GM23338 (cell line): Measurements from ENCODE around the gene TAF4. TPM values are rescaled to one million over a fixed set of nuclear protein-coding genes. Genes with fewer than 3 reads are reported as not detected.

Source experiments
- ATAC-seq: fragments of 200-7000 bp; cut with Tn5 transposase; 3 replicates; pipeline ENCODE4 v1.9.1; 2020
- DNase-seq: peaks from one replicate; pipeline ENCODE4 v3.0.0-alpha.2; 2015; ENCODE audit warnings: low spot score
- H2AFZ ChIP-seq: fragments of 200-600 bp; sonication (generic); 2 replicates; pipeline ENCODE4 v1.8.0; 2016; ENCODE audit warnings: antibody characterized with exemption, mild to moderate bottlenecking, moderate library complexity
- H3F3A ChIP-seq: fragments of 200-600 bp; sonication (generic); replicated peaks from 2 replicates; pipeline ENCODE4 v1.8.0; 2017; ENCODE audit warnings: antibody characterized with exemption, mixed run types, low read depth
- H3K27ac ChIP-seq: fragments of 200-600 bp; sonication (generic); 2 replicates; pipeline ENCODE4 v1.6.1; 2016; ENCODE audit warnings: low read depth
- H3K27me3 ChIP-seq: fragments of 200-600 bp; sonication (generic); 2 replicates; pipeline ENCODE4 v1.8.0; 2016; ENCODE audit warnings: mild to moderate bottlenecking, mixed run types, moderate library complexity; ENCODE audit not compliant: insufficient read depth
- H3K36me3 ChIP-seq: fragments of 200-600 bp; sonication (generic); 2 replicates; pipeline ENCODE4 v1.8.0; 2016; ENCODE audit warnings: mild to moderate bottlenecking; ENCODE audit not compliant: insufficient read depth
- H3K4me1 ChIP-seq: fragments of 200-600 bp; sonication (generic); 2 replicates; pipeline ENCODE4 v1.8.0; 2016; ENCODE audit warnings: mild to moderate bottlenecking, moderate library complexity; ENCODE audit not compliant: insufficient read depth
- H3K4me2 ChIP-seq: fragments of 200-600 bp; sonication (generic); 2 replicates; pipeline ENCODE4 v1.7.1; 2017; ENCODE audit warnings: mixed run types
- H3K4me3 ChIP-seq: fragments of 200-600 bp; sonication (generic); 2 replicates; pipeline ENCODE4 v1.6.1; 2016; ENCODE audit warnings: mixed run types
- H3K79me2 ChIP-seq: fragments of 200-600 bp; sonication (generic); replicated peaks from 2 replicates; pipeline ENCODE4 v1.8.0; 2017; ENCODE audit warnings: mild to moderate bottlenecking; ENCODE audit not compliant: insufficient read depth
- H3K9me2 ChIP-seq: fragments of 200-600 bp; sonication (generic); 2 replicates; pipeline ENCODE4 v1.8.0; 2017; ENCODE audit not compliant: insufficient read depth
- H4K20me1 ChIP-seq: fragments of 200-600 bp; sonication (generic); replicated peaks from 2 replicates; pipeline ENCODE4 v1.8.0; 2017; ENCODE audit warnings: mild to moderate bottlenecking; ENCODE audit not compliant: insufficient read depth
- H3K27ac Mint-ChIP-seq: 2 replicates; pipeline ENCODE4 v1.8.0; 2020; ENCODE audit warnings: inconsistent platforms, mild to moderate bottlenecking, moderate library complexity, mixed read lengths
- H3K27me3 Mint-ChIP-seq: 3 replicates; pipeline ENCODE4 v1.8.0; 2022; ENCODE audit warnings: low read depth, mild to moderate bottlenecking, moderate library complexity, mixed read lengths, inconsistent platforms; ENCODE audit not compliant: insufficient read depth, poor library complexity
- H3K36me3 Mint-ChIP-seq: 3 replicates; pipeline ENCODE4 v1.8.0; 2021; ENCODE audit warnings: low read depth, mild to moderate bottlenecking, inconsistent platforms, moderate library complexity, mixed read lengths
- H3K4me1 Mint-ChIP-seq: 3 replicates; pipeline ENCODE4 v1.8.0; 2020; ENCODE audit warnings: mild to moderate bottlenecking, inconsistent platforms, mixed read lengths
- H3K4me3 Mint-ChIP-seq: 3 replicates; pipeline ENCODE4 v1.8.0; 2021; ENCODE audit warnings: moderate library complexity, mild to moderate bottlenecking, inconsistent platforms, mixed read lengths
- H3K9me3 Mint-ChIP-seq: 3 replicates; pipeline ENCODE4 v1.8.0; 2020; ENCODE audit warnings: moderate library complexity, mild to moderate bottlenecking, inconsistent platforms, mixed read lengths
- CREB1 ChIP-seq: fragments of 250-450 bp; sonication (Bioruptor Pico); IDR thresholded peaks from 2 replicates; pipeline ENCODE4 v1.5.0; 2020; ENCODE audit warnings: low read depth, mild to moderate bottlenecking, moderate library complexity
- EZH2 ChIP-seq: fragments of 200-600 bp; sonication (generic); IDR thresholded peaks from one replicate; pipeline ENCODE4 v1.8.0; 2017; ENCODE audit warnings: antibody characterized with exemption, mild to moderate bottlenecking, low read depth; ENCODE audit not compliant: unreplicated experiment
- EZH2phosphoT487 ChIP-seq: fragments of 200-600 bp; sonication (generic); IDR thresholded peaks from one replicate; pipeline ENCODE4 v1.8.1; 2018; ENCODE audit warnings: antibody characterized with exemption; ENCODE audit not compliant: unreplicated experiment
- JUNB ChIP-seq: IDR thresholded peaks from one replicate; pipeline ENCODE4 v1.6.1; 2016; ENCODE audit warnings: antibody characterized with exemption; ENCODE audit not compliant: unreplicated experiment
- NANOG ChIP-seq: IDR thresholded peaks from 2 replicates; pipeline ENCODE4 v1.6.1; 2016; ENCODE audit warnings: antibody characterized with exemption, borderline replicate concordance
- POLR2AphosphoS5 ChIP-seq: IDR thresholded peaks from 2 replicates; pipeline ENCODE4 v1.6.1; 2016; ENCODE audit warnings: antibody characterized with exemption, low read depth
- REST ChIP-seq: IDR thresholded peaks from one replicate; pipeline ENCODE4 v1.6.1; 2018; ENCODE audit warnings: antibody characterized with exemption; ENCODE audit not compliant: unreplicated experiment
- STAT1 ChIP-seq: IDR thresholded peaks from one replicate; pipeline ENCODE4 v1.6.1; 2016; ENCODE audit warnings: antibody characterized with exemption; ENCODE audit not compliant: unreplicated experiment
- ZNF114 ChIP-seq: fragments of 250-450 bp; sonication (Bioruptor Pico); IDR thresholded peaks from 2 replicates; pipeline ENCODE4 v1.5.0; 2020; ENCODE audit warnings: mild to moderate bottlenecking, moderate library complexity
- ZNF331 ChIP-seq: fragments of 250-450 bp; sonication (Bioruptor Pico); IDR thresholded peaks from 2 replicates; pipeline ENCODE4 v1.5.0; 2020; ENCODE audit warnings: low read depth, mild to moderate bottlenecking, moderate library complexity
- ZNF462 ChIP-seq: fragments of 250-450 bp; sonication (Bioruptor Pico); IDR thresholded peaks from 2 replicates; pipeline ENCODE4 v1.5.0; 2020; ENCODE audit warnings: mild to moderate bottlenecking, moderate library complexity
- polyA plus RNA-seq: library from polyadenylated mRNA; unstranded; fragments of >200 nt; fragmentation: Nextera tagmentation; extraction: Ambion mirVana; gene quantifications from 2 replicates; pipeline ENCODE4 v1.2.1, GENCODE V29; 2016
- total RNA-seq: library from RNA; depleted of rRNA; stranded (reverse); fragments of >200 nt; shearing (Covaris generic); gene quantifications from 2 replicates; pipeline ENCODE4 v1.2.3, GENCODE V29; 2014
- TF ChIP-seq, protein P1 (sequence below): IDR thresholded peaks from 2 replicates; pipeline ENCODE4 v1.6.1; 2016; ENCODE audit warnings: antibody characterized with exemption
- TF ChIP-seq, protein P2 (sequence below), 2 experiments: fragments of 200-600 bp in 1 of 2; sonication (generic) in 1 of 2; conservative IDR thresholded peaks; 2 replicates each; pipeline versions ENCODE4 v1.5.1 to v1.6.1; 2016 to 2017; ENCODE audit warnings: antibody characterized with exemption in 2 of 2, low read depth in 2 of 2, mild to moderate bottlenecking in 2 of 2, moderate library complexity in 1 of 2

Gene TAF4
- total and polyA plus RNA-seq, 2 experiments from 2014 or later = 7.2 to 60.0 TPM

DNA sequence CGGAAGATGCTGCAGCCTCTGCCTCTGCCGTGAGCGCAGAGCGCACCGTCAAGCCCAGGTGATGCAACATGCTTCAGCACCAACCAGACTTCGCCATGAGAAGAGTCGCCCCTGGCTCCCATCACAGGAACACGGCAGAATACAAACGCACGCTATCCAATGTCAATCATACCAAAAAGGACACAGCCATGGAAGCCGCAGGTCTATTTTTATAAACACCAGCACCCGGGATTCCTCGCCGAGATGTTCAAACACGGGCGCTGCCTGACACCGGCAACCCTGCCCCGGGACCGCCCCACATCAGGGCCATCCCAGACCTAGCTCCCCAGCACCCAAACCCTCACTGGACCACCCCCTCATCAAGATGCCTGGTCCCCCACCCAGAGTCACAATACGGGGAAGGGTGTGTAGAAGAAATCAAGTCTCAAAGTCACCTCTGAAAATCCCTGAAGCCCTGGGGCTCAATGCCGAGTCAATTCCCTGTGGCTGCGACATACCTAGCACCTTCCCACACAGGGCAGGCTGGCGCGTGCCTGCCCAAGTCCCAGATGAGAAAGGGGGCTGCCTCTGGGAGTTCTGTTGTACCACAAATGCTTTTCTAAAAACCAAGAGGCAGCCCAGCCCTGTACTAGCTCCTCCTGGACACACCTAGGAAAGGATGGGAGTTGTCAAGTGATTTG lies 17.9 kb downstream of the TAF4 start:
- Histone ChIP-seq H3K36me3 (no peaks in the 10 kb centered on the region), H3K4me1 (peaks cover 26% of the 10 kb centered on the region), H3K79me2 (peaks cover 99% of the 10 kb centered on the region), H3K4me3 (no peak overlapping the region), H2AFZ (no peak overlapping the region), H3F3A (no peaks in the 10 kb centered on the region), H3K27me3 (no peaks in the 10 kb centered on the region), H4K20me1 (peaks cover 64% of the 10 kb centered on the region), H3K4me2 (no peak overlapping the region), H3K27ac (peak overlapping the region; percentile 55), H3K9me2 (no peaks in the 10 kb centered on the region)
- Mint-ChIP-seq H3K4me3 (no peak overlapping the region), H3K4me1 (peaks cover 64% of the 10 kb centered on the region), H3K27ac (peak overlapping the region; percentile 0; the same call in 1 of the 2 replicates), H3K27me3 (peaks cover 20% of the 10 kb centered on the region), H3K9me3 (no peaks in the 10 kb centered on the region), H3K36me3 (no peaks in the 10 kb centered on the region)
- DNase-seq (no peak), ATAC-seq (no peak)
- no peak for TF ChIP-seq JUNB
- TF ChIP-seq, protein P1, sequence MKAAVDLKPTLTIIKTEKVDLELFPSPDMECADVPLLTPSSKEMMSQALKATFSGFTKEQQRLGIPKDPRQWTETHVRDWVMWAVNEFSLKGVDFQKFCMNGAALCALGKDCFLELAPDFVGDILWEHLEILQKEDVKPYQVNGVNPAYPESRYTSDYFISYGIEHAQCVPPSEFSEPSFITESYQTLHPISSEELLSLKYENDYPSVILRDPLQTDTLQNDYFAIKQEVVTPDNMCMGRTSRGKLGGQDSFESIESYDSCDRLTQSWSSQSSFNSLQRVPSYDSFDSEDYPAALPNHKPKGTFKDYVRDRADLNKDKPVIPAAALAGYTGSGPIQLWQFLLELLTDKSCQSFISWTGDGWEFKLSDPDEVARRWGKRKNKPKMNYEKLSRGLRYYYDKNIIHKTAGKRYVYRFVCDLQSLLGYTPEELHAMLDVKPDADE = no peak
- no peak for TF ChIP-seq NANOG
- no peak for TF ChIP-seq ZNF462 (CRISPR knock-in tag)
- TF ChIP-seq CREB1 (CRISPR knock-in tag) = no peak
- TF ChIP-seq, protein P2, sequence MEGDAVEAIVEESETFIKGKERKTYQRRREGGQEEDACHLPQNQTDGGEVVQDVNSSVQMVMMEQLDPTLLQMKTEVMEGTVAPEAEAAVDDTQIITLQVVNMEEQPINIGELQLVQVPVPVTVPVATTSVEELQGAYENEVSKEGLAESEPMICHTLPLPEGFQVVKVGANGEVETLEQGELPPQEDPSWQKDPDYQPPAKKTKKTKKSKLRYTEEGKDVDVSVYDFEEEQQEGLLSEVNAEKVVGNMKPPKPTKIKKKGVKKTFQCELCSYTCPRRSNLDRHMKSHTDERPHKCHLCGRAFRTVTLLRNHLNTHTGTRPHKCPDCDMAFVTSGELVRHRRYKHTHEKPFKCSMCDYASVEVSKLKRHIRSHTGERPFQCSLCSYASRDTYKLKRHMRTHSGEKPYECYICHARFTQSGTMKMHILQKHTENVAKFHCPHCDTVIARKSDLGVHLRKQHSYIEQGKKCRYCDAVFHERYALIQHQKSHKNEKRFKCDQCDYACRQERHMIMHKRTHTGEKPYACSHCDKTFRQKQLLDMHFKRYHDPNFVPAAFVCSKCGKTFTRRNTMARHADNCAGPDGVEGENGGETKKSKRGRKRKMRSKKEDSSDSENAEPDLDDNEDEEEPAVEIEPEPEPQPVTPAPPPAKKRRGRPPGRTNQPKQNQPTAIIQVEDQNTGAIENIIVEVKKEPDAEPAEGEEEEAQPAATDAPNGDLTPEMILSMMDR (conservative IDR thresholded peaks at IDR 0.05; ENCODE audit: low read depth in 2 of 2) = no peak
- TF ChIP-seq POLR2AphosphoS5 = no peak
- TF ChIP-seq STAT1 = no peak
- no peak for TF ChIP-seq ZNF114 (CRISPR knock-in tag)
- TF ChIP-seq ZNF331 = no peak
- TF ChIP-seq EZH2 = no peak
- TF ChIP-seq EZH2phosphoT487 = no peak
- TF ChIP-seq REST = no peak
